Subcutaneous abdominal adipose tissue (tissue), 5 donors: ENCODE data around the gene CDK16.

Source experiments
- H3K27ac ChIP-seq: one replicate; pipeline ENCODE4 v1.7.0; 2013; ENCODE audit warnings: low read depth, mild to moderate bottlenecking, inconsistent platforms, low read length, moderate library complexity
- H3K27me3 ChIP-seq, 5 donors: one replicate each; pipeline ENCODE4 v1.7.0; 2013; ENCODE audit warnings: low read length in 5 of 5, inconsistent platforms in 1 of 5; ENCODE audit not compliant: control insufficient read depth in 5 of 5, insufficient read depth in 4 of 5
- H3K36me3 ChIP-seq, 5 donors: one replicate each; pipeline ENCODE4 v1.7.0; 2013; ENCODE audit warnings: low read length in 5 of 5; ENCODE audit not compliant: control insufficient read depth in 5 of 5, insufficient read depth in 5 of 5
- H3K4me1 ChIP-seq, 5 donors: one replicate each; pipeline ENCODE4 v1.7.0; 2013; ENCODE audit warnings: low read length in 5 of 5, mild to moderate bottlenecking in 3 of 5, moderate library complexity in 1 of 5; ENCODE audit not compliant: control insufficient read depth in 5 of 5, insufficient read depth in 5 of 5
- H3K4me3 ChIP-seq, 5 donors: one replicate each; pipeline ENCODE4 v1.7.0; 2013; ENCODE audit warnings: low read length in 5 of 5, low read depth in 1 of 5
- H3K9ac ChIP-seq, 5 donors: one replicate each; pipeline ENCODE4 v1.7.0; 2013; ENCODE audit warnings: low read length in 5 of 5, mild to moderate bottlenecking in 4 of 5, moderate library complexity in 3 of 5
- H3K9me3 ChIP-seq, 5 donors: one replicate each; pipeline ENCODE4 v1.7.0; 2013; ENCODE audit warnings: low read length in 5 of 5; ENCODE audit not compliant: control insufficient read depth in 5 of 5
- donor health status: healthy.
- donor health status: healthy.
- donor health status: healthy.
- donor health status: healthy.
- donor health status: healthy.

CDK16 gene

GRCh38 chrX:47202316-47202715, 16.2 kb upstream of the CDK16 start:
- Histone ChIP-seq H3K4me3 (no peak overlapping the region), H3K27ac (no peak overlapping the region), H3K4me1 (peaks cover 3 to 38% (median 18%) of the 10 kb centered on the region in 5 donors), H3K36me3 (peaks cover 19 to 93% (median 92%) of the 10 kb centered on the region in 5 donors), H3K27me3 (peaks cover 0 to 5% (median 0%) of the 10 kb centered on the region in 5 donors), H3K9ac (no peak overlapping the region), H3K9me3 (no peaks in the 10 kb centered on the region)

GRCh38 chrX:47202877-47203276, 15.6 kb upstream of the CDK16 start:
- Histone ChIP-seq H3K4me1 (peaks cover 3 to 33% (median 13%) of the 10 kb centered on the region in 5 donors), H3K27me3 (peaks cover 0 to 5% (median 0%) of the 10 kb centered on the region in 5 donors), H3K9ac (no peak overlapping the region), H3K4me3 (no peak overlapping the region), H3K27ac (no peak overlapping the region), H3K9me3 (no peaks in the 10 kb centered on the region), H3K36me3 (peaks cover 24 to 98% (median 96%) of the 10 kb centered on the region in 5 donors)

- Histone ChIP-seq H3K4me1 (peaks cover 3 to 18% (median 8%) of the 10 kb centered on the region in 5 donors), H3K4me3 (no peak overlapping the region), H3K36me3 (peaks cover 26 to 100% (median 94%) of the 10 kb centered on the region in 5 donors), H3K9me3 (no peaks in the 10 kb centered on the region), H3K9ac (no peak overlapping the region), H3K27me3 (peaks cover 0 to 7% (median 0%) of the 10 kb centered on the region in 5 donors), H3K27ac (no peak overlapping the region)
Measured at GRCh38 chrX:47204970-47205369, 13.5 kb upstream of the CDK16 start.

- no peak overlapping the region for H3K27ac ChIP-seq
- peaks cover 29 to 100% (median 94%) of the 10 kb centered on the region in 5 donors for H3K36me3 ChIP-seq
- H3K4me3 ChIP-seq: no peak overlapping the region
- no peaks in the 10 kb centered on the region for H3K9me3 ChIP-seq
- peaks cover 0 to 9% (median 0%) of the 10 kb centered on the region in 5 donors for H3K27me3 ChIP-seq
- H3K4me1 ChIP-seq: peaks cover 0 to 7% (median 3%) of the 10 kb centered on the region in 5 donors
- H3K9ac ChIP-seq: no peak overlapping the region
Measured at GRCh38 chrX:47206316-47206715, 12.2 kb upstream of the CDK16 start.

- no peaks in the 10 kb centered on the region for H3K9me3 ChIP-seq
- peaks cover 36 to 100% (median 94%) of the 10 kb centered on the region in 5 donors for H3K36me3 ChIP-seq
- H3K27me3 ChIP-seq: peaks cover 0 to 4% (median 0%) of the 10 kb centered on the region in 5 donors
- no peaks in the 10 kb centered on the region for H3K4me1 ChIP-seq
- no peak overlapping the region for H3K4me3 ChIP-seq
- no peak overlapping the region for H3K27ac ChIP-seq
- no peak overlapping the region for H3K9ac ChIP-seq
Measured at GRCh38 chrX:47208108-47208507, 10.4 kb upstream of the CDK16 start.

- H3K27ac ChIP-seq: no peak overlapping the region
- peaks cover 0 to 4% (median 0%) of the 10 kb centered on the region in 5 donors for H3K27me3 ChIP-seq
- no peak overlapping the region for H3K4me3 ChIP-seq
- peaks cover 31 to 99% (median 92%) of the 10 kb centered on the region in 5 donors for H3K36me3 ChIP-seq
- H3K4me1 ChIP-seq: no peaks in the 10 kb centered on the region
- peak overlapping the region in 1 of 5 donors; percentile 5 for H3K9ac ChIP-seq
- no peaks in the 10 kb centered on the region for H3K9me3 ChIP-seq
Measured at GRCh38 chrX:47209508-47210238, 8.8 kb upstream of the CDK16 start.

- peaks cover 28 to 99% (median 93%) of the 10 kb centered on the region in 5 donors for H3K36me3 ChIP-seq
- no peak overlapping the region for H3K4me3 ChIP-seq
- no peaks in the 10 kb centered on the region for H3K4me1 ChIP-seq
- peaks cover 0 to 4% (median 0%) of the 10 kb centered on the region in 5 donors for H3K27me3 ChIP-seq
- no peak overlapping the region for H3K9ac ChIP-seq
- no peak overlapping the region for H3K27ac ChIP-seq
- no peaks in the 10 kb centered on the region for H3K9me3 ChIP-seq
Measured at GRCh38 chrX:47210661-47211425, 7.6 kb upstream of the CDK16 start.

- no peak overlapping the region for H3K9ac ChIP-seq
- peaks cover 0 to 4% (median 1%) of the 10 kb centered on the region in 5 donors for H3K27me3 ChIP-seq
- H3K36me3 ChIP-seq: peaks cover 17 to 87% (median 80%) of the 10 kb centered on the region in 5 donors
- H3K27ac ChIP-seq: no peak overlapping the region
- no peaks in the 10 kb centered on the region for H3K9me3 ChIP-seq
- no peak overlapping the region for H3K4me3 ChIP-seq
- peaks cover under 1 to 10% (median 8%) of the 10 kb centered on the region in 5 donors for H3K4me1 ChIP-seq
Measured at GRCh38 chrX:47212381-47213293, 5.8 kb upstream of the CDK16 start.

GRCh38 chrX:47214435-47215077, 3.9 kb upstream of the CDK16 start:
- H3K4me3 ChIP-seq: no peak overlapping the region
- H3K9ac ChIP-seq: no peak overlapping the region
- no peak overlapping the region for H3K27ac ChIP-seq
- no peaks in the 10 kb centered on the region for H3K9me3 ChIP-seq
- H3K36me3 ChIP-seq: peaks cover 12 to 69% (median 66%) of the 10 kb centered on the region in 5 donors
- H3K4me1 ChIP-seq: peaks cover 7 to 23% (median 16%) of the 10 kb centered on the region in 5 donors
- peaks cover 0 to 4% (median under 1%) of the 10 kb centered on the region in 5 donors for H3K27me3 ChIP-seq
